Loucy (cell line): Measurements from ENCODE around the gene BCKDHA.

Experiments
- EZH2phosphoT487 ChIP-seq: fragments of 200-600 bp; IDR thresholded peaks from 2 replicates; pipeline ENCODE4 v1.6.1; 2018; ENCODE audit warnings: antibody characterized with exemption, mild to moderate bottlenecking, moderate library complexity, borderline replicate concordance
- TF ChIP-seq, protein P1 (sequence below): fragments of 200-600 bp; sonication (generic); conservative IDR thresholded peaks from 2 replicates; pipeline ENCODE4 v1.5.1; 2014; ENCODE audit warnings: mild to moderate bottlenecking, antibody characterized with exemption, low read length

DNA sequence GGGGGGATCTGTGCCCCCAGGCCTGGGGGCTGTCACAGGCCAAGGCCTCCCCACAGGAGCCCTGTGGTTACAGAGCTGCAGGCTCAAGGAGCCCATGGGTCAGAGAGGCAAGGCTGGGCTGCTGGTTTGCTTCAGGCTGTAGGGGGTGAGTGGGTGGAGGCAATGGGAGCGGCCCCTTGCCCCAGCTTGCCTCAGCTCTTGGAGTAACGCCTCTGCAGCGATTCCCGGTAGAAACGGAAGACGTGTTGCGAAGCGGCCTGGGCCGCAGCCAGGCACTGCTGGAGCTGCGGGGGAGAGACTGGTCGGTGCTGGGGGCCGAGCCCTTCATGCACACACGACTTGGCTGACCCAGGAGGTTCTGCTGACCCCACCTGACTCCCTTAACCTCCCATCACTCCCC lies 11.2 kb upstream of the BCKDHA start:
- TF ChIP-seq, protein P1, sequence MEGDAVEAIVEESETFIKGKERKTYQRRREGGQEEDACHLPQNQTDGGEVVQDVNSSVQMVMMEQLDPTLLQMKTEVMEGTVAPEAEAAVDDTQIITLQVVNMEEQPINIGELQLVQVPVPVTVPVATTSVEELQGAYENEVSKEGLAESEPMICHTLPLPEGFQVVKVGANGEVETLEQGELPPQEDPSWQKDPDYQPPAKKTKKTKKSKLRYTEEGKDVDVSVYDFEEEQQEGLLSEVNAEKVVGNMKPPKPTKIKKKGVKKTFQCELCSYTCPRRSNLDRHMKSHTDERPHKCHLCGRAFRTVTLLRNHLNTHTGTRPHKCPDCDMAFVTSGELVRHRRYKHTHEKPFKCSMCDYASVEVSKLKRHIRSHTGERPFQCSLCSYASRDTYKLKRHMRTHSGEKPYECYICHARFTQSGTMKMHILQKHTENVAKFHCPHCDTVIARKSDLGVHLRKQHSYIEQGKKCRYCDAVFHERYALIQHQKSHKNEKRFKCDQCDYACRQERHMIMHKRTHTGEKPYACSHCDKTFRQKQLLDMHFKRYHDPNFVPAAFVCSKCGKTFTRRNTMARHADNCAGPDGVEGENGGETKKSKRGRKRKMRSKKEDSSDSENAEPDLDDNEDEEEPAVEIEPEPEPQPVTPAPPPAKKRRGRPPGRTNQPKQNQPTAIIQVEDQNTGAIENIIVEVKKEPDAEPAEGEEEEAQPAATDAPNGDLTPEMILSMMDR = no peak
- TF ChIP-seq EZH2phosphoT487 = no peak
